PFSK-1 (cell line): ENCODE results near the gene ENTPD2.

Experiments
- FOXP2 ChIP-seq: optimal IDR thresholded peaks from 2 replicates; pipeline ENCODE3; 2011; ENCODE audit warnings: borderline replicate concordance, control low read depth, inconsistent platforms; ENCODE audit not compliant: insufficient read depth; ENCODE audit errors: extremely low read length, extremely low read depth
- POLR2AphosphoS5 ChIP-seq: IDR thresholded peaks from 2 replicates; pipeline ENCODE4 v1.6.1; 2012; ENCODE audit warnings: low read depth, mild to moderate bottlenecking, control low read depth, low read length, moderate library complexity
- REST ChIP-seq, 2 experiments: IDR thresholded peaks; 2 replicates each; pipeline versions ENCODE4 v1.6.1 to v1.8.0; 2011 to 2012; ENCODE audit warnings: low read depth in 2 of 2, low read length in 2 of 2, control low read depth in 1 of 2, inconsistent platforms in 1 of 2, mild to moderate bottlenecking in 1 of 2, moderate library complexity in 1 of 2; ENCODE audit not compliant: insufficient read depth in 1 of 2
- SIN3A ChIP-seq: IDR thresholded peaks from 2 replicates; pipeline ENCODE4 v1.6.1; 2012; ENCODE audit warnings: mild to moderate bottlenecking, low read length, moderate library complexity, borderline replicate concordance; ENCODE audit not compliant: insufficient read depth
- TAF1 ChIP-seq: IDR thresholded peaks from 2 replicates; pipeline ENCODE4 v1.6.1; 2012; ENCODE audit warnings: low read length, control low read depth, borderline replicate concordance; ENCODE audit not compliant: insufficient read depth

ENTPD2 gene

GRCh38 chr9:137007816-137008270 is 46.0 kb downstream of the ENTPD2 start:
- no peak for TF ChIP-seq REST (IDR thresholded peaks at IDR 0.05; ENCODE audit: insufficient read depth in 1 of 2, low read depth in 2 of 2, low read length in 2 of 2)
- no peak for TF ChIP-seq POLR2AphosphoS5
- TF ChIP-seq TAF1: no peak
- no peak for TF ChIP-seq SIN3A
- no peak for TF ChIP-seq FOXP2

- TF ChIP-seq POLR2AphosphoS5 (no peak), TAF1 (no peak), SIN3A (no peak), FOXP2 (no peak), REST (IDR thresholded peaks at IDR 0.05; ENCODE audit: insufficient read depth in 1 of 2, low read depth in 2 of 2, low read length in 2 of 2) (no peak)
Observed at GRCh38 chr9:137007108-137007815, 46.6 kb downstream of the ENTPD2 start.

GRCh38 chr9:137006116-137007003 is 47.5 kb downstream of the ENTPD2 start:
- TF ChIP-seq SIN3A (no peak), FOXP2 (no peak), POLR2AphosphoS5 (no peak), TAF1 (no peak), REST (IDR thresholded peaks at IDR 0.05; ENCODE audit: insufficient read depth in 1 of 2, low read depth in 2 of 2, low read length in 2 of 2) (no peak)

GRCh38 chr9:137002646-137003041 is 51.2 kb downstream of the ENTPD2 start:
- TF ChIP-seq REST (IDR thresholded peaks at IDR 0.05; ENCODE audit: insufficient read depth in 1 of 2, low read depth in 2 of 2, low read length in 2 of 2) (no peak), TAF1 (no peak), POLR2AphosphoS5 (no peak), SIN3A (no peak), FOXP2 (no peak)
